ENCODE measurements around the gene DDA1.

GRCh38 chr19:17279436-17279835, 29.9 kb upstream of the DDA1 start:
- TF ChIP-seq HINFP (tag; conservative IDR thresholded peaks at IDR 0.05; ENCODE audit: low read depth) (no peak), CTCF (IDR thresholded peaks at IDR 0.05 in 2 of 3, conservative IDR thresholded peaks at IDR 0.05 in 1 of 3; ENCODE audit: insufficient read depth in 2 of 3, low read depth in 1 of 3, low read length in 3 of 3) (no peak), HMG20B (CRISPR knock-in tag; IDR thresholded peaks at IDR 0.05) (no peak), BRCA1 (IDR thresholded peaks at IDR 0.05) (no peak), BRCA1 (CRISPR knock-in tag; IDR thresholded peaks at IDR 0.05) (no peak), SMAD4 (CRISPR knock-in tag; conservative IDR thresholded peaks at IDR 0.05) (no peak), SP1 (CRISPR knock-in tag; IDR thresholded peaks at IDR 0.05) (no peak), MAX (CRISPR knock-in tag; IDR thresholded peaks at IDR 0.05) (no peak)

All from K562 (cell line).